GM10847 (cell line): Measurements from ENCODE around the gene CARD11.

Source experiments
- POLR2A ChIP-seq: IDR thresholded peaks from 2 replicates; pipeline ENCODE4 v1.6.1; 2011; ENCODE audit not compliant: insufficient read length; ENCODE audit errors: extremely low read depth

The CARD11 gene

GRCh38 chr7:3043544-3044371 lies at the start of gene CARD11:
TSS of gene CARD11 (minus strand) at chr7:3043867. CDS start at chr7:2958506, 85,361 bp downstream.
- TF ChIP-seq POLR2A = no peak

GRCh38 chr7:3092468-3092867 lies 48.8 kb upstream of the CARD11 start:
- TF ChIP-seq POLR2A = no peak

- TF ChIP-seq POLR2A = no peak
Measured at GRCh38 chr7:3091631-3092030, 48.0 kb upstream of the CARD11 start.

- TF ChIP-seq POLR2A = no peak
Measured at GRCh38 chr7:3089493-3089892, 45.8 kb upstream of the CARD11 start.

GRCh38 chr7:3087243-3087755 lies 43.6 kb upstream of the CARD11 start:
- no peak for TF ChIP-seq POLR2A

GRCh38 chr7:3083350-3083749 lies 39.7 kb upstream of the CARD11 start:
- no peak for TF ChIP-seq POLR2A

GRCh38 chr7:3082831-3083230 lies 39.2 kb upstream of the CARD11 start:
- TF ChIP-seq POLR2A = no peak

GRCh38 chr7:3082386-3082785 lies 38.7 kb upstream of the CARD11 start:
- no peak for TF ChIP-seq POLR2A

- TF ChIP-seq POLR2A = no peak
Measured at GRCh38 chr7:3080106-3080505, 36.4 kb upstream of the CARD11 start.

- no peak for TF ChIP-seq POLR2A
Measured at GRCh38 chr7:3078514-3078913, 34.8 kb upstream of the CARD11 start.

GRCh38 chr7:3076700-3077099 lies 33.0 kb upstream of the CARD11 start:
- TF ChIP-seq POLR2A = no peak

- TF ChIP-seq POLR2A = no peak
Measured at GRCh38 chr7:3076163-3076562, 32.5 kb upstream of the CARD11 start.

GRCh38 chr7:3075441-3075840 lies 31.8 kb upstream of the CARD11 start:
- no peak for TF ChIP-seq POLR2A

- TF ChIP-seq POLR2A = no peak
Measured at GRCh38 chr7:3074459-3074821, 30.8 kb upstream of the CARD11 start.

- no peak for TF ChIP-seq POLR2A
Measured at GRCh38 chr7:3073763-3074458, 30.2 kb upstream of the CARD11 start.

GRCh38 chr7:3070908-3071307 lies 27.2 kb upstream of the CARD11 start:
- TF ChIP-seq POLR2A = no peak
